Esophagus muscularis mucosa (tissue), 3 donors: Measurements from ENCODE around the gene MT1H.

Experiments used
- CTCF ChIP-seq, 3 experiments: fragments of 200-600 bp in 2 of 3; fragments of 450-650 bp in 1 of 3; sonication (generic) in 2 of 3; IDR thresholded peaks; one replicate each; pipeline ENCODE4 v1.5.1; 2017 to 2019; ENCODE audit warnings: antibody characterized with exemption in 3 of 3, mild to moderate bottlenecking in 2 of 3, moderate library complexity in 1 of 3
- POLR2A ChIP-seq: fragments of 450-650 bp; IDR thresholded peaks from one replicate; pipeline ENCODE4 v1.6.1; 2017; ENCODE audit warnings: antibody characterized with exemption, moderate library complexity, mild to moderate bottlenecking, low read depth

GRCh38 chr16:56690420-56691122 is 21.0 kb downstream of the MT1H start:
- no peak for TF ChIP-seq CTCF (IDR thresholded peaks at IDR 0.05)
- no peak for TF ChIP-seq POLR2A
